ENCODE measurements around the gene RBM15B. TPM values are rescaled to one million over a fixed set of nuclear protein-coding genes. Genes with fewer than 3 reads are reported as not detected.

Gene RBM15B
- total RNA-seq, 1 donor from 2014 or later: 38.5 TPM

DNA sequence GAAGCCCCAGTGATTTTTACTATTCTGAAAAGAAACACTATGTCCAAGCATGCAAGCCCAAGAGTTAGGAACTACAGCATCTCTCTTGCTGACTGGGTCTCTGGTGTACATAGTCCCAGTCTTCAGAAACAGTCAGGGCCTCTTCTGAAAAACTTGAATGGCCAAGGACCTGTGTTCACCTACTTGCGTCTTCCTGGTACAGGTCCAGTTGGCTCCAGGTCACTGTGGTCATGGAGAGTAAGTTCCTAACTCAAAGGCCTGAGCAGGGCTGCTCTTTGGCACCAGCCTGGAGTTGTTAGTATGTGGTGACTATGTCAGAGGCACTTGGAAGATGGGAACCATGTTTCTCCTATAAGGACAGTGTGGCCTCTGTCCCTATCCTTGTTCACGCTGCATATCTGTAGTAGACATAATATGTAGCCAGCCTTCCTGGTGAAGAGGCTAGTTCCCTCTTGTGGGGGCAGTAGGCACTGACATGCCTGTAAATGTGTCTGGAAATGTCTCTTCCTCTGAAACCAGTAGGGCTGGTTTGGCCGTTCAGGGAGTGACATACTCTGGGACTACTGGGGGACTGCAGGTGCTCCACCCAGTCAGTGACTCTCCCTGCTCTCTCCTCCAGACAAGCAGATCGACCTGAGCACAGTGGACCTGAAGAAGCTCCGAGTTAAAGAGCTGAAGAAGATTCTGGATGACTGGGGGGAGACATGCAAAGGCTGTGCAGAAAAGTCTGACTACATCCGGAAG lies 2.6 kb upstream of the RBM15B start:
- Mint-ChIP-seq H3K4me3 (peak overlapping the region; percentile 60), H3K9me3 (no peaks in the 10 kb centered on the region), H3K27me3 (ENCODE audit: insufficient read depth) (no peaks in the 10 kb centered on the region), H3K36me3 (ENCODE audit: low read depth) (peaks cover 43% of the 10 kb centered on the region), H3K4me1 (ENCODE audit: low read depth) (peaks cover 59% of the 10 kb centered on the region), H3K27ac (no peak overlapping the region)
- intact Hi-C loops (cut with micrococcal nuclease): loop anchor here (5.0 to 10.0 kb wide), 3 partner anchors 416 to 1051 kb away; partner anchors contain the start of gene DUSP7
- DNase-seq (ENCODE audit: low spot score): no peak

DNA sequence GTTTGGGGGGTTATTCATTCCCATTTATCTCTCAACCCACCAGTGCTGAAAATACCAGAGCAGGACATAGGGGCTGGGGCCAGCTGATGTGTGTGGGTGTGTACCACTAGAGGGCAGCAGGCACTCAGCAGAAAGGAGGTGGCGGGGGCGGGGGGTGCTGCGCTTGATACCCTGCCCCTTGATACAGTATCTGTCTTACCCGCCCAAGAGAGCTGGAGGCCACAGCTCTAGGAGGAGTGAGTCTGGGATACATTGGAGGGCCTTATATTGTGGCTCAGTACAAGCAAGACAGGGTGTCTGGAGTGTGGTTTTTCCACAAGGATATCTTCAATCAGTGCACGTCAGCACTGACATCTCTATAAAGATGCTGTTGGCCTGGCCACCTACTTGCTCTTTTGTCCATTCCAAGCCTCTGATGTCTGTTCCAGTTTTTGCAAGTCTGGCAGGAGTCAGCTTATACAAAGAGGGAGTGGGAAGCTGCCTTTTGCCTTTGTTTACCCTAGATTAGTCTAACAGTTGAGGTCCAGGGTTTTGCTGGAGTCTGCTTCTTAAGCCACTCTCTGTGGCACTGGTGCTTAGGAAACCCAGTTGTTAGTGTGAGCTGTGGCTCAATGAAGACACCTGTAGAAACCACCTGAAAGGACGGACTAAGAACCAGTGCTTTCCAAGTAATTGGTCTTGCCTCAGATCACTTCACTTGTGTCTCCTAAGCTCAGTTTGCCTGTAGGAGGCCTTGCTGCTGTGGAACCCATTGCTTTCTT lies 1.5 kb upstream of the RBM15B start:
- peaks cover 61% of the 10 kb centered on the region for H3K4me1 Mint-ChIP-seq (ENCODE audit: low read depth)
- peak overlapping the region; percentile 23 for H3K27ac Mint-ChIP-seq
- peak; percentile 45 for DNase-seq (ENCODE audit: low spot score)
- peaks cover 47% of the 10 kb centered on the region for H3K36me3 Mint-ChIP-seq (ENCODE audit: low read depth)
- H3K9me3 Mint-ChIP-seq: no peaks in the 10 kb centered on the region
- intact Hi-C loops (cut with micrococcal nuclease): loop anchor here (2.0 to 10.0 kb wide), 5 partner anchors 45 to 1052 kb away; partner anchors contain the start of genes ABHD14A, ABHD14B and DUSP7
- no peaks in the 10 kb centered on the region for H3K27me3 Mint-ChIP-seq (ENCODE audit: insufficient read depth)
- H3K4me3 Mint-ChIP-seq: peak overlapping the region; percentile 26

DNA sequence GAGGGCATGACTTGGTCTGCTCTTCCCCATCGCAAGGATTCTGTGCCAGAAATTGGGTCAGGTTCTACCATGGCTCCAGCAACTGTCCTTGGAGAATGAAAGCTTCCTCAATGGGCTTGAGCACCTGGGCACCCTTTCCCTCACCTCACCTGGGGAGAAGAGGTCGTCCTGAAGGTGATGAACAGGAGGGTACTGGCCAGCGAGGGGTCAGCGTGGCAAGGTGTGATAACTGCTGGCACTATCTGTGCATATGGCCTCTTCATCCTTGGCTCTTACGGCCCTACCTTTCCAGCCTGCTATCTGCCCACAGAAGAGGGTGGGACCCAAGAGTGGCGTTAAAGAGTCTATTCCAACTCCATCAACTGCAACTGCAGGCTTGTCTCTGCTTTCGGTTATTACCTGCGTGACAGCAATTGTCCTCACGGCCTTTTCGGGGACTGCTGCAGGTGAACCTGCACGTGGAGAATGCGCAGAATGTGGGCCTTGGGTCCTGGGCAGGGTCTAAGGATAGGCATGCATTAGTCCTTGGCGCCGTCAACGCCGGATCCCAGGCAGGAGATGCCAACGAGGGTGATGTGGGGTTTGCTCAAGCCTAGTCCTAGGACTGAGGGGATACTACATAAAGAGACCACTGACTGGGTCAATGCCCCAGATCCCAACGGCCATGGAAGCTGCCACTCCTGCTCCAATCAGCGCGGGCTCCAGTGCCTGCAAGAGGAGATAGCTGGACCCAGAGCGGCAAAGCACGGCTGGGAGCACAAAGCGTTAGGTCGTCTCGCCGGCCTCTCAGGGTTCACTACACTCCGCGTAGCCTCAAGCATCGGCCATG lies 625 bp upstream of the RBM15B start:
- Mint-ChIP-seq H3K4me3 (peak overlapping the region; percentile 68), H3K4me1 (ENCODE audit: low read depth) (peaks cover 69% of the 10 kb centered on the region), H3K36me3 (ENCODE audit: low read depth) (peaks cover 47% of the 10 kb centered on the region), H3K27ac (peak overlapping the region; percentile 21), H3K9me3 (no peaks in the 10 kb centered on the region), H3K27me3 (ENCODE audit: insufficient read depth) (no peaks in the 10 kb centered on the region)
- intact Hi-C loops (cut with micrococcal nuclease): loop anchor here (1.0 to 10.0 kb wide), 7 partner anchors 44 to 1091 kb away; partner anchors contain the start of genes ABHD14A, ABHD14B, DCAF1 and HEMK1
- DNase-seq (ENCODE audit: low spot score): no peak

DNA sequence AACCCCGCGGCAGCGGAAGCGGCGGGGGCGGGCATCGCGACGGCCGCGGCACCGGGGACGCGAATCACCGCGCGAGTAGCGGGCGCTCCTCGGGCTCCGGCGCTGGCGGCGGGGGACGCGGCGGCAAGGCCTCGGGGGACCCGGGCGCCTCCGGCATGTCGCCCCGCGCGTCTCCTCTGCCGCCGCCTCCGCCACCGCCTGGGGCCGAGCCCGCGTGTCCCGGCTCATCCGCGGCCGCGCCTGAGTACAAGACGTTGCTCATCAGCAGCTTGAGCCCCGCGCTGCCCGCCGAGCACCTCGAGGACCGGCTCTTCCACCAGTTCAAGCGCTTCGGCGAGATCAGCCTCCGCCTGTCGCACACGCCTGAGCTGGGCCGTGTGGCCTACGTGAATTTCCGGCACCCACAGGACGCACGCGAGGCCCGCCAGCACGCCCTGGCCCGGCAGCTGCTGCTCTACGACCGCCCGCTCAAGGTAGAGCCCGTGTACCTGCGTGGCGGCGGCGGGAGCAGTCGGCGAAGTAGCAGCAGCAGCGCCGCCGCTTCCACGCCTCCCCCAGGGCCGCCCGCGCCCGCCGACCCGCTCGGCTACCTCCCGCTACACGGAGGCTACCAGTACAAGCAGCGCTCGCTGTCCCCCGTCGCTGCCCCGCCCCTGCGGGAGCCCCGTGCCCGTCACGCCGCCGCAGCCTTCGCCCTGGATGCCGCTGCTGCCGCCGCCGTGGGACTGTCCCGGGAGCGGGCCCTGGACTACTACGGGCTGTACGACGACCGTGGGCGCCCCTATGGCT lies 675 bp downstream of the RBM15B start:
- Mint-ChIP-seq H3K4me3 (peak overlapping the region; percentile 85), H3K27ac (peak overlapping the region; percentile 86), H3K4me1 (ENCODE audit: low read depth) (peaks cover 66% of the 10 kb centered on the region), H3K36me3 (ENCODE audit: low read depth) (peaks cover 44% of the 10 kb centered on the region), H3K27me3 (ENCODE audit: insufficient read depth) (no peaks in the 10 kb centered on the region), H3K9me3 (no peaks in the 10 kb centered on the region)
- DNase-seq (ENCODE audit: low spot score): peak; percentile 33
- intact Hi-C loops (cut with micrococcal nuclease): loop anchor here (1.0 to 10.0 kb wide), 7 partner anchors 43 to 1092 kb away; partner anchors contain the start of genes ABHD14A, ABHD14B, DCAF1 and HEMK1

DNA sequence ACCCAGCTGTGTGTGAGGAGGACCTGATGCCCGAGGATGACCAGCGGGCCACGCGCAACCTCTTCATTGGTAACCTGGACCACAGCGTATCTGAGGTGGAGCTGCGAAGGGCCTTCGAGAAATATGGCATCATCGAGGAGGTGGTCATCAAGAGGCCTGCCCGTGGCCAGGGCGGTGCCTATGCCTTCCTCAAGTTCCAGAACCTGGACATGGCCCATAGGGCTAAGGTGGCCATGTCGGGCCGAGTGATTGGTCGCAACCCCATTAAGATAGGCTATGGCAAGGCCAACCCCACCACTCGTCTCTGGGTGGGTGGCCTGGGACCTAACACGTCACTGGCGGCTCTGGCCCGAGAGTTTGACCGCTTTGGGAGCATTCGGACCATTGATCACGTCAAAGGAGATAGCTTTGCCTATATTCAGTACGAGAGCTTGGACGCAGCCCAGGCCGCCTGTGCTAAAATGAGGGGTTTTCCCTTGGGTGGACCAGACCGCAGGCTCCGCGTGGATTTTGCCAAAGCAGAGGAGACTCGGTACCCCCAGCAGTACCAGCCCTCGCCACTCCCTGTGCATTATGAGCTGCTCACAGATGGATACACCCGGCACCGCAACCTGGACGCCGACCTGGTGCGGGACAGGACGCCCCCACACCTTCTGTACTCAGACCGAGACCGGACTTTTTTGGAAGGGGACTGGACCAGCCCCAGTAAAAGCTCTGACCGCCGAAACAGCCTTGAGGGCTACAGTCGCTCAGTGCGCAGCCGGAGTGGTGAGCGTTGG lies 1.5 kb downstream of the RBM15B start:
- no peak for DNase-seq (ENCODE audit: low spot score)
- Mint-ChIP-seq H3K4me3 (peak overlapping the region; percentile 85), H3K36me3 (ENCODE audit: low read depth) (peaks cover 47% of the 10 kb centered on the region), H3K27ac (peak overlapping the region; percentile 55), H3K27me3 (ENCODE audit: insufficient read depth) (no peaks in the 10 kb centered on the region), H3K4me1 (ENCODE audit: low read depth) (peaks cover 64% of the 10 kb centered on the region), H3K9me3 (no peaks in the 10 kb centered on the region)
- intact Hi-C loops (cut with micrococcal nuclease): loop anchor here (10.0 kb wide), 1 partner anchor 582 kb away; the partner anchor contains the start of genes ABHD14A and ABHD14B

DNA sequence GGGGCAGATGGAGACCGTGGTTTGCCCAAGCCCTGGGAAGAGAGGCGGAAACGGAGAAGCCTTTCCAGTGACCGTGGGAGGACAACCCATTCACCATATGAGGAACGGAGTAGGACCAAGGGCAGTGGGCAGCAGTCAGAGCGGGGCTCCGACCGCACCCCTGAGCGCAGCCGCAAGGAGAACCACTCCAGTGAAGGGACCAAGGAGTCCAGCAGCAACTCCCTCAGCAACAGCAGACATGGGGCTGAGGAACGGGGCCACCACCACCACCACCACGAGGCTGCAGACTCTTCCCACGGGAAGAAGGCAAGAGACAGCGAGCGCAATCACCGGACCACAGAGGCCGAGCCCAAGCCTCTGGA lies 2.0 kb downstream of the RBM15B start:
- peak overlapping the region; percentile 85 for H3K4me3 Mint-ChIP-seq
- peaks cover 58% of the 10 kb centered on the region for H3K4me1 Mint-ChIP-seq (ENCODE audit: low read depth)
- H3K36me3 Mint-ChIP-seq (ENCODE audit: low read depth): peaks cover 43% of the 10 kb centered on the region
- H3K9me3 Mint-ChIP-seq: no peaks in the 10 kb centered on the region
- no peaks in the 10 kb centered on the region for H3K27me3 Mint-ChIP-seq (ENCODE audit: insufficient read depth)
- H3K27ac Mint-ChIP-seq: peak overlapping the region; percentile 40
- intact Hi-C loops (cut with micrococcal nuclease): loop anchor here (10.0 kb wide), 1 partner anchor 582 kb away; the partner anchor contains the start of genes ABHD14A and ABHD14B
- DNase-seq (ENCODE audit: low spot score): no peak

DNA sequence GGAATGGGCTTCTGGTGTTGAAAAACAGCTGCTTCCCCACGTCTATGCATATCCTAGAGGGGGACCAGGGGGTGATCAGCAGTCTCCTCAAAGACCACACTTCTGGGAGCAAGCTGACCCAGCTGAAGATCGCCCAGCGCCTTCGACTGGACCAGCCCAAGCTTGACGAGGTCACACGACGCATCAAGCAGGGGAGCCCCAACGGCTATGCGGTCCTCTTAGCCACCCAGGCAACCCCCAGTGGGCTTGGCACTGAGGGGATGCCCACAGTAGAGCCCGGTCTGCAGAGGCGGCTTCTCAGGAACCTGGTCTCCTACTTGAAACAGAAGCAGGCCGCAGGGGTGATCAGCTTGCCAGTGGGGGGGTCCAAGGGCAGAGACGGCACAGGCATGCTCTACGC lies 2.5 kb downstream of the RBM15B start:
- H3K36me3 Mint-ChIP-seq (ENCODE audit: low read depth): peaks cover 43% of the 10 kb centered on the region
- no peaks in the 10 kb centered on the region for H3K9me3 Mint-ChIP-seq
- no peaks in the 10 kb centered on the region for H3K27me3 Mint-ChIP-seq (ENCODE audit: insufficient read depth)
- intact Hi-C loops (cut with micrococcal nuclease): loop anchor here (10.0 kb wide), 1 partner anchor 581 kb away; the partner anchor contains the start of genes ABHD14A and ABHD14B
- no peak overlapping the region for H3K27ac Mint-ChIP-seq
- DNase-seq (ENCODE audit: low spot score): no peak
- H3K4me3 Mint-ChIP-seq: peak overlapping the region; percentile 85
- peaks cover 54% of the 10 kb centered on the region for H3K4me1 Mint-ChIP-seq (ENCODE audit: low read depth)

DNA sequence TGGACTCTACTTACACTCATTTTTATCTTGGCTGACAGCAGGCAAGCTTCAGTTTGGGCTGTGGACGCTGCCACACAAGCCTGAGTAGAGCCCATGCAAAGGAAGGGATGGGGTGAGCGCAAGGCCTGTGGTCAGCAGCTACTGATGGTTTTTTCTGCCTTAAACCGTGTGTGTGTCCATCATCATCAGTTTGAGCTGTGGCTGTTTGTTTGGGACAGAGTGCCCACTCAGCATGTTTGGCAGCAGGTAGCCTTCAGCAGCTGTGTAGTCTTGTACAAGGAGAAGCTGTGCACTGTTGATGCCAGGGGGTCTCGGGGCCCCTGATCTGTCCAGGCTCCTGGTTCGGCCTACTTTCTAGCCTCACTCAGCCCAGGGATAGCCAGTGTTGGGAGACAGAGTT lies 3.5 kb downstream of the RBM15B start:
- peaks cover 44% of the 10 kb centered on the region for H3K4me1 Mint-ChIP-seq (ENCODE audit: low read depth)
- peaks cover 35% of the 10 kb centered on the region for H3K36me3 Mint-ChIP-seq (ENCODE audit: low read depth)
- H3K27me3 Mint-ChIP-seq (ENCODE audit: insufficient read depth): no peaks in the 10 kb centered on the region
- peak overlapping the region; percentile 67 for H3K4me3 Mint-ChIP-seq
- no peak overlapping the region for H3K27ac Mint-ChIP-seq
- H3K9me3 Mint-ChIP-seq: no peaks in the 10 kb centered on the region
- intact Hi-C loops (cut with micrococcal nuclease): loop anchor here (10.0 kb wide), 1 partner anchor 580 kb away; the partner anchor contains the start of genes ABHD14A and ABHD14B
- no peak for DNase-seq (ENCODE audit: low spot score)

DNA sequence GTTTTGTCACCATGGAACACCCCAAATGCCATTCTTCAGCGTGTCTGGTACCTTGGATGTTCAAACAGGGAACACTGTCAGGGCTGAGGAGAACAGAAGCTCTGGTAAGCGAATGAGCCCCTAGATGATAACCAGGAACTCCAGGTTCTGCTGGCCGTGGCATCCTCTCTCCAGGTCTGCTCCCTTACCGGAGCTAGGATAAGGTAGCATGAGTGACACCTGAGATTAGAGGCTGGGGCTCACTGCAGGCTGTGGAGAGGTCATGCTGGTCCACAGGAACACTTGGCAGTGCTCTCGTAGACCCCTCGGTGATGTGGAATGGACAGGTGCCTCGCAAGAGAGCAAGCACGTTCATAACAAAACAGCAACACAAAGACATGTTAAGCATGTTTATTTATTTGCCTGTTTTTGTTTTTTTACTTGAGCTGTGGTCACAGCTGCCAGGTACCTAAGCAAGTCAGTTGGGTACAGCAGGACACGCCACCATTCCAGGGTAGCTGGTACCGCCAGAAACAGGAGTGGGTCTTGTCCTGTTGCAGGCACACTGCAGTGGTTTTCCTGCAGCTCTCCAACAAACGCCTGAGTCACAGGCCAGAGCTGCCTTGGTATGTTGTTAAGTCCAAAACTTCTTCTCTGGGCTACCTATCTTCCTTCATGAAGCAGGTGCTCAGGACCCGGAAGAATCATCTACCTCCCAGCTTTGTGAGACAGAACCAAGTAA lies 4.6 kb downstream of the RBM15B start:
- intact Hi-C loops (cut with micrococcal nuclease): loop anchor here (10.0 kb wide), 1 partner anchor 579 kb away; the partner anchor contains the start of genes ABHD14A and ABHD14B
- Mint-ChIP-seq H3K4me3 (no peak overlapping the region), H3K9me3 (no peaks in the 10 kb centered on the region), H3K4me1 (ENCODE audit: low read depth) (peaks cover 36% of the 10 kb centered on the region), H3K36me3 (ENCODE audit: low read depth) (peaks cover 37% of the 10 kb centered on the region), H3K27me3 (ENCODE audit: insufficient read depth) (no peaks in the 10 kb centered on the region), H3K27ac (peak overlapping the region; percentile 44)
- DNase-seq (ENCODE audit: low spot score): no peak

DNA sequence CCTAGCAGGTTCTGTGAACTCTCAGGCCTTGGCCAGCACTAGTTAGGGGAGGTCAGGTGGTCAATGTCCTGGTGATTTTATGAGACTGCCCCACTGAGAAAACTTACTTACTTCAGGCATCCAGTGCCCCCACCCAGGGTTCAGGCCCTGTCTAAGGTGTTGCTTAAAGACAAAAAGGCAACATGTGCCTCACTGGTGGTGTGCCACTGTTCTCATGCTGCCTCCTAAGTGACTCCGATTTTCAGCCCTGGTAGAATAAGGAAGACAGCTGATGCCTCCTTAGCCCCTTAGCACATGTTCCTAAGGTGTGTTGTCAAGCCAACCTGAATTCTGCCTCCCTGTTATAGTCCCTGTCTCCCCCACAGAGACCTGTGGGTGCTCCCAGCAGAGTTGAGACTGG lies 5.3 kb downstream of the RBM15B start:
- H3K27ac Mint-ChIP-seq: no peak overlapping the region
- no peak overlapping the region for H3K4me3 Mint-ChIP-seq
- H3K4me1 Mint-ChIP-seq (ENCODE audit: low read depth): peaks cover 34% of the 10 kb centered on the region
- no peak for DNase-seq (ENCODE audit: low spot score)
- no peaks in the 10 kb centered on the region for H3K27me3 Mint-ChIP-seq (ENCODE audit: insufficient read depth)
- intact Hi-C loops (cut with micrococcal nuclease): loop anchor here (10.0 kb wide), 1 partner anchor 578 kb away; the partner anchor contains the start of genes ABHD14A and ABHD14B
- H3K9me3 Mint-ChIP-seq: no peaks in the 10 kb centered on the region
- H3K36me3 Mint-ChIP-seq (ENCODE audit: low read depth): peaks cover 40% of the 10 kb centered on the region
